Endothelial cell of umbilical vein (primary cell): ENCODE measurements around the gene RAB11FIP3. TPM values are rescaled to one million over a fixed set of nuclear protein-coding genes. Genes with fewer than 3 reads are reported as not detected.

ENCODE experiments used
- BruUV-seq: library from RNA; stranded (reverse); fragments of 400-500 nt; replicated peaks from 2 replicates; lab custom pipeline; 2021; lab: Mats Ljungman, UMichigan
- CTCF ChIA-PET: fragments of 300-600, 350-600 bp; sonication (Branson Sonifier 250); formaldehyde crosslinking; loops from one replicate; lab custom pipeline; 2021; ENCODE audit warnings: antibody characterized with exemption, inconsistent platforms; lab: Charles Lee
- POLR2A ChIA-PET: fragments of 300-600, 350-600 bp; sonication (Branson Sonifier 250); formaldehyde crosslinking; loops from one replicate; lab custom pipeline; 2021; ENCODE audit warnings: antibody characterized with exemption, inconsistent platforms; lab: Charles Lee
- DNase-seq: peaks from one replicate; pipeline ENCODE4 v3.0.0-alpha.2; 2011; ENCODE audit warnings: low read depth, low spot score
- FAIRE-seq: peaks from 2 replicates; lab custom pipeline; 2011; peaks lifted over from hg19 to GRCh38; lab: Jason Lieb, UNC
- H2AFZ ChIP-seq: 2 replicates; pipeline ENCODE4 v1.6.0; 2012; ENCODE audit warnings: low read depth, low read length, control low read depth, inconsistent platforms
- H3K27ac ChIP-seq: 2 replicates; pipeline ENCODE4 v1.5.1; 2011; ENCODE audit warnings: low read depth, mild to moderate bottlenecking, control low read depth, low read length, moderate library complexity; ENCODE audit not compliant: insufficient read depth
- H3K27me3 ChIP-seq, 2 experiments: 2 replicates each; pipeline versions ENCODE4 v1.6.0 to v1.6.1; 2011; ENCODE audit warnings: low read length in 2 of 2, mixed read lengths in 1 of 2; ENCODE audit not compliant: control insufficient read depth in 2 of 2, insufficient read depth in 2 of 2
- H3K36me3 ChIP-seq, 2 experiments: 2 replicates in 1 of 2; 3 replicates in 1 of 2; pipeline ENCODE4 v1.5.1; 2011; ENCODE audit warnings: low read length in 2 of 2, mild to moderate bottlenecking in 1 of 2, moderate library complexity in 1 of 2; ENCODE audit not compliant: control insufficient read depth in 2 of 2, insufficient read depth in 2 of 2; ENCODE audit errors: extremely low read depth in 1 of 2
- H3K4me1 ChIP-seq: 3 replicates; pipeline ENCODE4 v1.5.1; 2011; ENCODE audit warnings: mild to moderate bottlenecking, low read length; ENCODE audit not compliant: control insufficient read depth, insufficient read depth; ENCODE audit errors: extremely low read depth
- H3K4me2 ChIP-seq: 2 replicates; pipeline ENCODE4 v1.6.1; 2011; ENCODE audit warnings: low read length, control low read depth, mixed read lengths; ENCODE audit not compliant: insufficient read depth
- H3K4me3 ChIP-seq, 3 experiments: fragments of 200-600 bp in 1 of 3; sonication (generic), shearing (Covaris generic) in 1 of 3; replicated peaks in 1 of 3; 2 replicates each; pipeline ENCODE4 v1.5.1; 2011 to 2016; ENCODE audit warnings: control low read depth in 3 of 3, low read length in 3 of 3, mild to moderate bottlenecking in 2 of 3, inconsistent platforms in 1 of 3, low read depth in 1 of 3, moderate library complexity in 1 of 3; ENCODE audit not compliant: insufficient read depth in 1 of 3
- H3K79me2 ChIP-seq: 2 replicates; pipeline ENCODE4 v1.6.0; 2012; ENCODE audit warnings: low read length, inconsistent platforms; ENCODE audit not compliant: control insufficient read depth, insufficient read depth
- H3K9ac ChIP-seq: replicated peaks from 2 replicates; pipeline ENCODE3; 2011; ENCODE audit warnings: low read length, control low read depth; ENCODE audit not compliant: insufficient read depth; ENCODE audit errors: extremely low read depth
- H3K9me1 ChIP-seq: replicated peaks from 3 replicates; pipeline ENCODE4 v1.6.0; 2011; ENCODE audit warnings: mild to moderate bottlenecking, low read length; ENCODE audit not compliant: control insufficient read depth, insufficient read depth; ENCODE audit errors: extremely low read depth
- H3K9me3 ChIP-seq: replicated peaks from 2 replicates; pipeline ENCODE4 v1.5.1; 2012; ENCODE audit warnings: low read length, inconsistent platforms; ENCODE audit not compliant: control insufficient read depth, insufficient read depth
- H4K20me1 ChIP-seq: replicated peaks from 2 replicates; pipeline ENCODE3; 2011; ENCODE audit warnings: mild to moderate bottlenecking, low read length; ENCODE audit not compliant: control insufficient read depth, insufficient read depth; ENCODE audit errors: extremely low read depth
- EZH2 ChIP-seq: IDR thresholded peaks from 2 replicates; pipeline ENCODE4 v1.6.1; 2012; ENCODE audit warnings: borderline replicate concordance, low read depth, mild to moderate bottlenecking, moderate library complexity, low read length, inconsistent platforms; ENCODE audit not compliant: severe bottlenecking
- FOS ChIP-seq: IDR thresholded peaks from 2 replicates; pipeline ENCODE4 v1.6.1; 2011; ENCODE audit warnings: mild to moderate bottlenecking, low read length, moderate library complexity, borderline replicate concordance; ENCODE audit not compliant: insufficient read depth
- GATA2 ChIP-seq: IDR thresholded peaks from 2 replicates; pipeline ENCODE4 v1.7.0; 2011; ENCODE audit warnings: low read depth, mild to moderate bottlenecking, moderate library complexity, mixed read lengths, low read length; ENCODE audit not compliant: insufficient read length, insufficient read depth
- JUN ChIP-seq: IDR thresholded peaks from 2 replicates; pipeline ENCODE4 v1.6.1; 2011; ENCODE audit warnings: borderline replicate concordance, low read depth; ENCODE audit not compliant: insufficient read length, insufficient read depth
- MYC ChIP-seq: IDR thresholded peaks from one replicate; pipeline ENCODE4 v1.6.1; 2011; ENCODE audit warnings: mild to moderate bottlenecking, low read depth, low read length
- POLR2A ChIP-seq: IDR thresholded peaks from 2 replicates; pipeline ENCODE4 v1.6.1; 2012; ENCODE audit warnings: low read depth, mild to moderate bottlenecking, control low read depth, low read length
- POLR2AphosphoS5 ChIP-seq: IDR thresholded peaks from 2 replicates; pipeline ENCODE4 v1.6.1; 2012; ENCODE audit warnings: low read depth, mild to moderate bottlenecking, control low read depth, low read length, moderate library complexity; ENCODE audit not compliant: insufficient read depth
- dilution Hi-C: fragments of 300-500 bp; cut with MboI; formaldehyde crosslinking; loops from one replicate; pipeline ENCODE4 v1.15.0; 2019; ENCODE audit warnings: low sequenced_read_pairs; ENCODE audit not compliant: extremely low pct_ligation_motif_present
- intact Hi-C: fragments of 100-400 bp; cut with micrococcal nuclease; formaldehyde crosslinking; loops from one replicate; pipeline ENCODE4 v1.10.0; 2022
- polyA plus RNA-seq, 4 experiments: library from polyadenylated mRNA; depleted of rRNA in 3 of 4; stranded (reverse) in 3 of 4; unstranded in 1 of 4; fragments of >200 nt; gene quantifications; 2 replicates each; pipeline versions ENCODE4 v1.2.1 to v1.2.3, GENCODE V29; 2011 to 2012; ENCODE audit warnings: missing spikeins in 1 of 4
- total RNA-seq: library from RNA; stranded (reverse); gene quantifications from 2 replicates; pipeline ENCODE4 v1.2.3, GENCODE V29; 2021
- TF ChIP-seq, protein P1 (sequence below): IDR thresholded peaks from 2 replicates; pipeline ENCODE4 v1.6.1; 2011; ENCODE audit not compliant: insufficient read depth, insufficient read length

Gene RAB11FIP3
- total and polyA plus RNA-seq, 2 donors (not counting 3 experiments of a cell fraction or from before 2014, with no cell fraction given) = 20.5 to 75.9 TPM

DNA sequence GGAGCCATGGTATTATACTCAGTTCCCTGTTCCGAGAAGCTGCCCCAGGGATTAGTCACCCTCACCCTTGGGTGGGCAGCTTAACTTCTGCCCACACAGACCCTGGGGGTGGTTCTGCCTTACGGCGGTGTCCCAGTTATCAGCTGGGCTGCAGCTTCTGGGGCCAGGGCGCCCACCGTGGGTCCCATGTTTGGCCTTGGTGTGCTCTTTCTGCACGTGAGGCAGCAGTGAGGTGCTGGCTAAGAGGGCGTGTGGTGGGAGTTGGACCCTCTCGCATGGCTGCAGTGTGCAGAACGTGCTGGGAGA, 46.7 kb downstream of the RAB11FIP3 start:
- H3K4me3 ChIP-seq = no peak overlapping the region
- H3K27me3 ChIP-seq = no peaks in the 10 kb centered on the region
- intact Hi-C loops = no loop called here
- H3K9me3 ChIP-seq = no peaks in the 10 kb centered on the region
- H2AFZ ChIP-seq = no peak overlapping the region
- peaks cover 1% of the 10 kb centered on the region for H3K4me1 ChIP-seq
- H3K9me1 ChIP-seq = no peaks in the 10 kb centered on the region
- H4K20me1 ChIP-seq = no peaks in the 10 kb centered on the region
- H3K27ac ChIP-seq = no peak overlapping the region
- CTCF ChIA-PET = no interaction called here
- FAIRE-seq (no peak), DNase-seq (no peak)
- no peaks in the 10 kb centered on the region for H3K79me2 ChIP-seq
- no peak overlapping the region for H3K4me2 ChIP-seq
- POLR2A ChIA-PET = no interaction called here
- no TSS peak for BruUV-seq
- no peak overlapping the region for H3K9ac ChIP-seq
- dilution Hi-C loops = no loop called here
- H3K36me3 ChIP-seq = peaks cover 0 to 14% of the 10 kb centered on the region in 2 experiments
- TF ChIP-seq MYC (no peak), JUN (no peak), EZH2 (no peak), POLR2A (no peak), GATA2 (no peak), FOS (no peak), POLR2AphosphoS5 (no peak)
- TF ChIP-seq, protein P1, sequence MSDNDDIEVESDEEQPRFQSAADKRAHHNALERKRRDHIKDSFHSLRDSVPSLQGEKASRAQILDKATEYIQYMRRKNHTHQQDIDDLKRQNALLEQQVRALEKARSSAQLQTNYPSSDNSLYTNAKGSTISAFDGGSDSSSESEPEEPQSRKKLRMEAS = no peak
